Gastrocnemius medialis (tissue), 4 donors: ENCODE measurements around the gene SP140. TPM values are rescaled to one million over a fixed set of nuclear protein-coding genes. Genes with fewer than 3 reads are reported as not detected.
"Not testable (repeated sequence)": the region's sequence is repeated elsewhere in the genome, so short reads cannot be mapped to it uniquely, and the experiment has no call there.

Experiments used
- ATAC-seq, 2 donors: fragments of 150-250 bp; one replicate each; pipeline ENCODE4 v1.9.1; 2016
- DNase-seq, 2 donors: peaks; one replicate each; pipeline ENCODE4 v3.0.0-alpha.2; 2019
- H3K27ac ChIP-seq, 4 donors: fragments of 200-600 bp; sonication (generic); 1 replicate in 1 of 4; 2 replicates in 3 of 4; pipeline ENCODE4 v1.5.1; 2016 to 2018; ENCODE audit warnings: mild to moderate bottlenecking in 2 of 4, moderate library complexity in 1 of 4
- H3K27me3 ChIP-seq, 3 donors: fragments of 200-600 bp; sonication (generic) in 2 of 3; 1 replicate in 1 of 3; 2 replicates in 2 of 3; pipeline versions ENCODE4 v1.5.1 to v1.6.0; 2016 to 2019; ENCODE audit warnings: mild to moderate bottlenecking in 1 of 3, moderate library complexity in 1 of 3
- H3K36me3 ChIP-seq, 2 donors: fragments of 200-600 bp; sonication (generic) in 1 of 2; one replicate each; pipeline ENCODE4 v1.5.1; 2017 to 2018
- H3K4me1 ChIP-seq, 2 donors: fragments of 200-600 bp; sonication (generic) in 1 of 2; one replicate each; pipeline ENCODE4 v1.5.1; 2016 to 2017; ENCODE audit warnings: mild to moderate bottlenecking in 2 of 2
- H3K4me3 ChIP-seq, 4 donors: fragments of 200-600 bp; sonication (generic) in 3 of 4; 1 replicate in 1 of 4; 2 replicates in 3 of 4; pipeline ENCODE4 v1.5.1; 2016 to 2019; ENCODE audit warnings: mild to moderate bottlenecking in 2 of 4
- H3K9me3 ChIP-seq, 3 donors: fragments of 200-600 bp; sonication (generic) in 2 of 3; 1 replicate in 1 of 3; 2 replicates in 2 of 3; pipeline ENCODE4 v1.5.1; 2016 to 2019
- CTCF ChIP-seq, 5 experiments: fragments of 450-650 bp in 3 of 5; fragments of 200-600 bp in 2 of 5; sonication (generic) in 2 of 5; IDR thresholded peaks in 4 of 5; conservative IDR thresholded peaks in 1 of 5; 1 replicate in 4 of 5; 2 replicates in 1 of 5; pipeline ENCODE4 v1.5.1; 2016 to 2019; ENCODE audit warnings: antibody characterized with exemption in 5 of 5, mild to moderate bottlenecking in 3 of 5, moderate library complexity in 3 of 5
- POLR2A ChIP-seq, 2 donors: fragments of 450-650 bp; IDR thresholded peaks; one replicate each; pipeline ENCODE4 v1.6.1; 2017; ENCODE audit warnings: antibody characterized with exemption in 2 of 2, mild to moderate bottlenecking in 2 of 2, moderate library complexity in 2 of 2
- in situ Hi-C, 4 donors: fragments of 200-750 bp; cut with MboI; loops; one replicate each; pipeline versions ENCODE4 v1.15.0 to v1.8.0; 2017; ENCODE audit warnings: low sequenced_read_pairs in 4 of 4
- intact Hi-C: fragments of 100-400 bp; cut with DNase I; formaldehyde crosslinking; loops from one replicate; pipeline ENCODE4 v1.15.1; 2023; ENCODE audit warnings: low total_unique reads
- total RNA-seq, 4 donors: library from RNA; depleted of rRNA; stranded (reverse); fragments of >200 nt; gene quantifications; one replicate each; pipeline versions ENCODE4 v1.1.0 to v1.2.3, GENCODE V29; 2016

Gene SP140
- total RNA-seq, 4 donors from 2014 or later: 0.46 TPM; not detected in 3

- TF ChIP-seq CTCF (IDR thresholded peaks at IDR 0.05 in 4 of 5, conservative IDR thresholded peaks at IDR 0.05 in 1 of 5) (no peak), POLR2A (IDR thresholded peaks at IDR 0.05) (no peak)
- intact Hi-C loops (loop anchor here (10.0 kb wide), 1 partner anchor 194 kb away; the partner anchor contains the start of gene SP100), in situ Hi-C loops (no loop called here)
- no peak for ATAC-seq
- peaks cover 5 to 6% of the 10 kb centered on the region in 2 donors for H3K4me1 ChIP-seq
- H3K27me3 ChIP-seq: no peaks in the 10 kb centered on the region
- peak overlapping the region; percentile 60 to 88 (median 70) for H3K4me3 ChIP-seq
- H3K27ac ChIP-seq: peak overlapping the region; percentile 63 to 78 (median 76)
- DNase-seq: no peak
- peaks cover 0 to 11% of the 10 kb centered on the region in 2 donors for H3K36me3 ChIP-seq
- H3K9me3 ChIP-seq: no peaks in the 10 kb centered on the region
Measured at GRCh38 chr2:230220347-230220969, 5.1 kb upstream of the SP140 start.

DNA sequence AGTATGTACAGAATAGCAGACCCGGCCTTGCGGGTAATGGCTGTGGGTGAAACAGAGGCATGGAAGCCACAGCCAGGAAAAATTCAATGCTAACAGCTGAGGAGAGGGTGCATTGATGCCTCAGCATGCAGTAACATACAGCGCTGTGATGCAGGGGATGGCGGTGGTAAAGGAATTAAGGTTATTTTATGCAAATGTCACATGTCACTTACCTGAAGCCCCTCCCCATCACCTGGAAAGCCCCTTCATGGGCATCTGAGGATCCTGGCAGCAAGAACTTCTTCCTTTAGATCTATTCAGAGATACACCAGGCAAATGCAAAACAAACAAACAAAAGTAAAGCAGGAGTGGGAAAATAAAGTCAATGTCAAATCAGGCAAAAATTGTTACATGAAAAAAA is 4.0 kb upstream of the SP140 start:
- peaks cover 0 to under 1% of the 10 kb centered on the region in 2 donors for H3K36me3 ChIP-seq
- no peaks in the 10 kb centered on the region for H3K27me3 ChIP-seq
- no peak overlapping the region for H3K27ac ChIP-seq
- in situ Hi-C loops: no loop called here
- no peaks in the 10 kb centered on the region for H3K9me3 ChIP-seq
- intact Hi-C loops: loop anchor here (10.0 kb wide), 1 partner anchor 193 kb away; the partner anchor contains the start of gene SP100
- no peak overlapping the region for H3K4me3 ChIP-seq
- H3K4me1 ChIP-seq: peaks cover 5 to 6% of the 10 kb centered on the region in 2 donors
- TF ChIP-seq POLR2A (IDR thresholded peaks at IDR 0.05) (no peak), CTCF (IDR thresholded peaks at IDR 0.05 in 4 of 5, conservative IDR thresholded peaks at IDR 0.05 in 1 of 5) (no peak)
- ATAC-seq (no peak), DNase-seq (no peak)

DNA sequence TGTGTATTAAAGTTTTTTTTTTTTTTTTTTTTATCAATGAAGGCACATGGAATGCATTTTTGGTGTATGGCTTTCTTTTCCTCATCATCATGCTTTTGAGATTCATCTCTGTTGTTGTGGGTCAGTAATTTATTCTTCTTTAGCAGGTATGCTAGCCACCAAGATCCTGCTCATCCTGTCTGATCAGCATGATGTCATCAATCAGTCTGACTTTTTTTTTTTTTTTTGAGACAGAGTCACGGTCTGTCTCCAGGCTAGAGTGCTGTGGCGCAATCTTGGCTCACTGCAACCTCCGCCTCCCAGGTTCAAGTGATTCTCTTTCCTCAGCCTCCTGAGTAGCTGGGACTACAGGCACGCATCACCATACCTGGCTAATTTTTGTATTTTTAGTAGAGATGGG is 2.7 kb upstream of the SP140 start:
- H3K9me3 ChIP-seq, in situ Hi-C loops, H3K36me3 ChIP-seq, H3K4me3 ChIP-seq, H3K27me3 ChIP-seq, H3K4me1 ChIP-seq, DNase-seq, ATAC-seq, H3K27ac ChIP-seq: not testable (repeated sequence)
- intact Hi-C loops: loop anchor here (10.0 kb wide), 1 partner anchor 192 kb away; the partner anchor contains the start of gene SP100

DNA sequence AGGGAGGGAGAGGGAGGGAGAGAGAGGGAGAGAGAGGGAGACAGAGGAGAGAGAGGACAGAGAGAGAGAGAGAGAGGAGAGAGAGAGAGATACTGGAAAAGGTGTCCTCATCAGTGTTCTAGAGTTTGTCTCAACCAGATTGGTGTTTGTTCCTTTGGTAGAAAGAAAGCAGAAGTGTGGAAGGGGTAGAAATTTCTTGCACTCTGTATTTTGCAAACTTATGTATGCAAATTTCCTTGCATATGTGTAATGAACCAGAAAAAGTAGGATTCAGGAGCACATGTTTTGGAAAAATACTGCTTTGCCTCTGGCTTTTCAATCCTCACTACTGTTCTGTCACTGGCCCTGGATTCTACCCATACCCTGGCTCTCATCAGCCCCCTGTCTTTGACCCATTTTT is 1.1 kb upstream of the SP140 start:
- in situ Hi-C loops: no loop called here

More for the DNA sequence above, 1.1 kb upstream of the SP140 start:
- Histone ChIP-seq H3K4me1 (peaks cover 0 to 5% of the 10 kb centered on the region in 2 donors), H3K4me3 (no peak overlapping the region), H3K27me3 (no peaks in the 10 kb centered on the region), H3K9me3 (no peaks in the 10 kb centered on the region), H3K36me3 (no peaks in the 10 kb centered on the region), H3K27ac (no peak overlapping the region)
- TF ChIP-seq CTCF (IDR thresholded peaks at IDR 0.05 in 4 of 5, conservative IDR thresholded peaks at IDR 0.05 in 1 of 5) (no peak), POLR2A (IDR thresholded peaks at IDR 0.05) (no peak)
- DNase-seq: no peak
- no peak for ATAC-seq
- intact Hi-C loops: loop anchor here (10.0 kb wide), 1 partner anchor 190 kb away; the partner anchor contains the start of gene SP100
